Dedifferentiated amniotic fluid mesenchymal stem cell (primary cell): Measurements from ENCODE around the gene RAB21.

Experiments
- DNase-seq: peaks from one replicate; pipeline ENCODE4 v3.0.0-alpha.2; 2016; ENCODE audit errors: extremely low spot score

Gene RAB21, protein sequence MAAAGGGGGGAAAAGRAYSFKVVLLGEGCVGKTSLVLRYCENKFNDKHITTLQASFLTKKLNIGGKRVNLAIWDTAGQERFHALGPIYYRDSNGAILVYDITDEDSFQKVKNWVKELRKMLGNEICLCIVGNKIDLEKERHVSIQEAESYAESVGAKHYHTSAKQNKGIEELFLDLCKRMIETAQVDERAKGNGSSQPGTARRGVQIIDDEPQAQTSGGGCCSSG

GRCh38 chr12:71754461-71755145 lies at the start of gene RAB21:
Gene RAB21 (plus strand): TSS chr12:71754863. CDS start chr12:71755130, 267 bp downstream.
- peak; percentile 99 for DNase-seq

- DNase-seq = no peak
These were observed 49.7 kb upstream of the RAB21 start for GRCh38 chr12:71704920-71705319.

DNA sequence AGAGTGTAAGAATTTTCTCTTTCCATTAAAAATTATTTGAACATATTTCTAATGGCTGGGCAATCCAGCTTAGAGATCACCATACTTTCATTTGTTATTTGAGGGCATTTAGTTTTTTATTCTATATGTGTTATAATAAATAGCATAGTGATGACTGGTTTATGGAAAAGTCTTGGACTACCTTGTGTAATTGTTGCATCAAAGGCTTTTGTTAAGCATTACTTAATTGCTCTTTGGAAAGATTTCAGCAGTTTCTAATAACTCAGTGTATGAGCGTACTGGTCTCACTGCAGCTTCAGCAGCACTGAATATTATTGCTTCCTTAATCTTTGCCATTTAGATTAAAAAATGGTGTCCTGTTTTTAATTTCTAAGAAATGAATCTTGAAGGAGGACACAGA lies 46.0 kb upstream of the RAB21 start:
- no peak for DNase-seq

- DNase-seq = peak; percentile 51
These were observed 44.2 kb upstream of the RAB21 start for GRCh38 chr12:71710276-71711125.

DNA sequence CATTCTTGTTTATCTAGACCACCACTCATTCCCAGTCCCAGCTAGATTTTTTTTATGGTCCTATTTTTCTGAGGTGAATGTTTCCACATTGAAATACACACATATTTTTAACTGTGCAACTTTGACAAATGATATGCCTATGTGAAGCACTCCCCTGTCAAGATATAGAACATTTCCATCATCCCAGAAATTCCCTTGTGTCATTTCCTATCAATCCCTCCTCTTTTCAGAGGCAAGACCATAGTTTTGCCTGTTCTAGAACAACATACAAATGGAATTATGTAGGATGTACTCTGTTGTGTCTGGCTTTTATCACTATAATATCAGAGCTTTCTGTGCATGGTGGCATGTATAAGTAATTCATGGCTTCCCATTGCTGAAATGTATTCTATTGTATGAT lies 36.1 kb upstream of the RAB21 start:
- no peak for DNase-seq

DNA sequence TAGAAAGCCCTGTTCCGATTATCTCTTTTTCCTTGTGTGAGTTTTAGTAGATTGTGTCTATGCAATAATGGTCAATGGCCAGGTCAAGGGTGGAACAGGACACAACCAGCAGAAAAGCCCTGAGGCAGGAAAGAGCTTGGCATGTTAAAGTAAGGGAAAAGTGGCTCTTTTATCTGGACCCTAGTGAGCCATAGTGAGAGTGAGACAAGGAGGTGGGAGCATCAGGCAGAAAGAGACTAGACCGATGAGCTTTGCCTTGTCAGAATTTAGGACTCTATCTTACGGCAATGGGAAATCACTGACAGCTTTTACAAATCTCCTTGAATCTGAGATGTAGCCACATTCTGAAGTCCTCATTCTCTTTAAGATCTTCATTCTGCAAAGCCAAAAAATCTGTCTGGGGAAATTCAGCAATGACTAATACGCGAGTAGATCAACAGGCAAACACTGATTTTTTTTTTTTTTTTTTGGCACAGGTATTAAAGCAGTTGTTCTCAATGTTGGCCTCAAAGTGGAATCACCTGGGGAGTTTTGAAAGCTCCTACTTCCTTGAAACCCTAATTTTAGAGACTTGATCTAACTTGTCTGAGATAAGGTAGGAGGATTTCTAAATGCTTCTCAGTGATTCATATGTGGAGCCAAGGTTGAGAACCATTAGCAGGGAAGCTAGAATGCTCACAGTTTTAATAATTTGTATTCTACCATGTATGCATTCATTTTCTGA lies 34.9 kb upstream of the RAB21 start:
- no peak for DNase-seq

- no peak for DNase-seq
These were observed 32.7 kb upstream of the RAB21 start for GRCh38 chr12:71721783-71722505.

GRCh38 chr12:71725011-71725410 lies 29.7 kb upstream of the RAB21 start:
- no peak for DNase-seq

- DNase-seq = no peak
These were observed 28.1 kb upstream of the RAB21 start for GRCh38 chr12:71726548-71726947.

DNA sequence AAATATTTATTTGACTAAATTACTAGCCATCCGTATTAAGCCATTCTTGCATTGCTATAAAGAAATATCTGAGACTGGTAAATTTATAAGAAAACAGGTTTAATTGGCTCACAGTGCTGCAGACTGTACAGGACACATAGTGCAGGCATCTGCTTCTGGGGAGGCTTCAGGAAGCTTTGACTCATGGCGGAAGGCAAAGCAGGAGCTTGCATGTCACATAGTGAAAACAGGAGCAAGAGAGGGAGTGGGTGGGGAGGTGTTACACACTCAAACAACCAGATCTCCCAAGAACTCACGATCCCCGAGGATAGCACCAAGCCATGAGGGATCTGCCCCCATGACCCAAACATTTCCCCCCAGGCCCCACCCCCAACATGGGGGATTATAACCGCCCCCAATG lies 26.7 kb upstream of the RAB21 start:
- DNase-seq = no peak

- no peak for DNase-seq
These were observed 23.7 kb upstream of the RAB21 start for GRCh38 chr12:71730936-71731335.

DNA sequence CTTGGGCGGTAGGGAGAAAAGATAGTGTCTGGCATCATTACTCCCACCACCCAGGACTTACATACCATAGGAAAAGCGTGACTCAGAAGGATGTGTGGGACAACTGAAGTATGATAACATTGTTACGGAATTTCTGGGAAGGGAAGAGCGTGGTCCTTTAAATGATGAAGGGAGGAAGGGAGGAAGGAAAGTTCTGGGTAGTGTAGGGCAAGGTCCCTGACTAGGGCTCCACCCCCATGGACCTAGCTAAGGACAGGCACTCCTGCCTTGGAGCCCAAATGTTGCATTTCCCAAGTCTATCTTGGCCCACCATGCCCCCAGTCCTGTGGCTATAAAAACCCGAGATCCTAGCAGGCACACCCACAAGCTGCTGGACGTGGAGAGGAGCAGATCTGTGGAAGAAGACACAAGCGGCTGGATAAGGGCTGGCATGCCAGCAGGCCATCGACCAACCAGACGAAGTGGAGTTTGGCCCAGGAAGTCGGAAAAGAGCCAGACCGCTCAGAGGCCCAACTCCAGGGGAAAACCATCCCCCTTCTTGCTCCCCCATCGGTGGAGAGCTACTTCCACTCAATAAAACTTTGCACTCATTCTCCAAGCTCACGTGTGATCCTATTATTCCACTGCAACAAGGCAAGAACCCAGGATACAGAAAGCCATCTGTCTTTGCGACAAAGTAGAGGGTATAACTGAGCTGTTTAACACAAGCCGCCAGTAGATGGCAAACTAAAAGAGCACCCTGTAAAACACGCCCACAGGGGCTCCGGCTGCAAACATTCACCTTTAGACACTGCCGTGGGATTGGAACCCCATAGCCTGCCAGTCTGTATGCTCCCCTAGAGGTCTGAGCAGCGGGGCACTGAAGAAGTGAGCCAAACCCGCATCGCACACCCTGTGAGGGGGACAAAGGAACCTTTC lies 23.0 kb upstream of the RAB21 start:
- DNase-seq = no peak

DNA sequence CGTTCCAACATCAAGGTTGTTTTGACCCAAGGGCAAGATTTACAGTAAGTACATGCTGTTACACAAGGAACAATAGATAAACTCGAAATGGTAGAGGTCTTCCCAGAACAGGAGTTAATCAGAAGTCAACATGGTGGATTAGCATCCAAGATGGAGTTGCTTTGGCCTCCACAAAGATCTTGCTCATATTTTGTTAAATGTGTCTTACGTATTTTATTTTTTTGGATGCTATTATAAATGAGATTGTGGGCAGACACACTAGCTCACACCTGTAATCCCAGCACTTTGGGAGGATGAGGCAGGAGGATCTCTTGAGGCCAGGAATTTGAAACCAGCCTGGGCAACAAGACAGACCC lies 22.3 kb upstream of the RAB21 start:
- DNase-seq = no peak

DNA sequence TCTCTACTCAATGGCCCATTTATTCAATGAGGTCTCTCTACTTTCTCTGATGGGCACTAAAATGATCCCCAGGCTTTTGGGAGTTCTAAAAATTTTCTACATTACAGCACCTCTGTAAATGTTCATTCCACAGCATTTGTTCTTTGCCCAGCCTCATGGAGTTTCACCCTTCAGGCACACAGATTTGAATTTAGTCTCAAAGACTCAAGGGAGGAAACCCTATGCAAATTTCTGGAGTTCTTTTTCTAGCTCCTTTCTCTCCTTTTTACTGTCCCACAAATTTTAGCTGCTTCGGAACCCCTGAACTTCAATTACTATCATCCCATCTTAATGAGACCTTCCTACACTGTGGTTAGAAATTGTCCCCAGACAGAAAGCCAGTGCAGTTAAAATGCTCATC lies 17.5 kb upstream of the RAB21 start:
- no peak for DNase-seq

DNA sequence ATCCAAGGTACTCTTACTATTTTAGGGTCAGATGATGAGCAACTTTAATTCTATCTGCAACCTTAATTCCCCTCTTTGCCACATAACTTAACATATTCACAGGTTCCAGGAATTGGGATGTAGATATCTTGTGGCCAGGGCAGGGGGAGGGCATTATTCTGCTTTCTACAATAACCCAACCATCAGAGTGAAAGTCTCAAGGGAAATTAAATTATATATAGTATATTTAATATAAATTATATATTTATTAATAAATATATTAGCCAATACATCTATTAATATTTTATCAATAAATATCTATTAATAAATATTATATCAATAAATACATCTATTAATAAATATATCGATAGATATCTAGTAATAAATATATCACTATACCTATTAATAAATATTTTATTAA lies 11.7 kb upstream of the RAB21 start:
- DNase-seq = no peak

- DNase-seq = no peak
These were observed 10.0 kb upstream of the RAB21 start for GRCh38 chr12:71744522-71745300.

DNA sequence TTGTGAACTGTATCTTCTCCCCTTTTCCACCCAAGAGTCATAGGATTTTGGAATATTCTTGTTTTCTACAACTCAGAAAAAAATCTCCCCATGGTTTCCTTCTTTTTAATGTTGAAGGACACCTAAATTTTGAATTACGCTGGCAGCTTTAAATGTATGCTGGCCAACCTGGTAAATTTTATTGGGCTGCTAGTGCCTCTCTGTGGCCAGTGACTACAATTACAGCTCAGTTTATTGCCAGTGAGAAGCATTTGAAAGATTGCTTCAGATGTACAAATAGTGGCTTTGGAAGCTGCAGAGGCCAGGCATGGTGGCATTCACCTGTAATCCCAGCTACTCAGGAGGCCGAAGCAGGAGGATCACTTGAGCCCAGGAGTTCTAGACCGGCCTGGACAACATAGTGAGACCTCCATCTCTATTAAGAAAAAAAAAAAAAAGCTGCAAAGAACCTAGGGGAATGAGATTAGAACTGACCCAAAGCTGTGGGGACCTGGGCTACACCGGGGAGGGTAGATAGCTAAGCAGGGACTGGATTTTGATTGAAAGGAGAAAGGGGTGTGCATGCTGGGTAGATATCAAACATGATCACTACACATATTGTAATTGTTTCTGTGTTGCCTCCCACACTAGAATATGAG lies 7.6 kb upstream of the RAB21 start:
- DNase-seq = peak; percentile 69

DNA sequence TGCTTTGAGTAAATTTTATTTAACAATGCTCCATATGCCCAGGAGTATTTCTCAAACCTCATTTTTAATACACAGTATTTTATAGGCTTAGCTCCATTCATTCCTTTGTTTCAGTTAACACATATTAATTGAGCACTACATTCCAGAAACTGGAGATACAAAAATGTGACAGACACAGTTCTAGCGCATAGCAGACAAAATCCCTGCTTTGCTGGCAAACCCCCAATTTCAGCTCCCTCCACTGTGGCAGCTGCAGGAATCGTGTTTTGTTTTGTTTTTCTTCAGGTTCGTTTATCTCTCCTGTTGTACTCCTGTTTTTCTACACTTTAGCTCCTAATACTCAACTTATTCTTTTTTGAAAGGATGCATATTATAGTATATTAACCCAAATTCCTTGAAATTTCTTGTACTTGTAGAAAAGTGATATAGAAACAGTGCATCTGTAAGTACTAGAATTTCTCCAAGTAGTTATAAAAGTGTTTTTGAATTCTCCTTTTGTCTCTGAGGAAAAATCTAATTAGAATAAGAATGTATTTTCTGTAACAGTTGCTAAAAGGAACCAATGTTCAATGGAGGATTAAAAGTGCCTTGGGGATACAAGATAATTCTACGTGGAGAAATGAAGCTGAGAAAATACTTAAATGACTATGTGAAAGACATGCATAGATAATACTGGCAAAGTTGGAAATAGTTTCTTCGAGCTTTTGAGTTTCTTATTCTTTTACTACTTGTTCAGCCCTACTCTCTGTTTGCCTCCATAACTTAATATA lies 6.4 kb upstream of the RAB21 start:
- no peak for DNase-seq
